GM12878 (cell line): Measurements from ENCODE around the gene FLT3LG. TPM values are rescaled to one million over a fixed set of nuclear protein-coding genes. Genes with fewer than 3 reads are reported as not detected.
A peak's percentile ranks its signal among the peaks of the same experiment; 100 is the strongest.

ENCODE experiments used
- ATAC-seq: fragments of 200-7000 bp; cut with Tn5 transposase; 3 replicates; pipeline ENCODE4 v1.9.1; 2020; ENCODE audit warnings: mild to moderate bottlenecking, moderate library complexity
- BruUV-seq: library from RNA; stranded (reverse); fragments of 400-500 nt; replicated peaks from 2 replicates; lab custom pipeline; 2021; lab: Mats Ljungman, UMichigan
- CTCF ChIA-PET: fragments of 300-600 bp; sonication (Branson Sonifier 250); formaldehyde crosslinking; extraction: SDS; loops from one replicate; lab custom pipeline; 2021; ENCODE audit warnings: inconsistent platforms; lab: Yijun Ruan, JAX
- POLR2A ChIA-PET: fragments of 350-600 bp; formaldehyde crosslinking; extraction: SDS; loops from one replicate; lab custom pipeline; 2021; ENCODE audit warnings: inconsistent platforms; lab: Charles Lee
- RAD21 ChIA-PET: fragments of 300-600 bp; sonication (Branson Sonifier 250); formaldehyde crosslinking; loops from one replicate; lab custom pipeline; 2023; ENCODE audit warnings: antibody characterized with exemption; ENCODE audit not compliant: unreplicated experiment; lab: Charles Lee
- SMC1A ChIA-PET: fragments of 300-600 bp; sonication (Branson Sonifier 250); formaldehyde crosslinking; loops from one replicate; lab custom pipeline; 2023; ENCODE audit not compliant: unreplicated experiment, uncharacterized antibody; lab: Charles Lee
- DNase-seq: peaks from one replicate; pipeline ENCODE4 v3.0.0-alpha.2; 2011; ENCODE audit warnings: low read depth, low spot score
- FAIRE-seq: peaks from 3 replicates; lab custom pipeline; 2011; peaks lifted over from hg19 to GRCh38; lab: Jason Lieb, UNC
- H2AFZ ChIP-seq: 2 replicates; pipeline ENCODE4 v1.6.0; 2011; ENCODE audit warnings: low read depth, low read length, control low read depth; ENCODE audit not compliant: control insufficient read depth
- H3K27ac ChIP-seq: 2 replicates; pipeline ENCODE4 v1.5.1; 2011; ENCODE audit warnings: control low read depth; ENCODE audit not compliant: control insufficient read depth, insufficient read depth
- H3K27me3 ChIP-seq, 2 experiments: replicated peaks in 1 of 2; 2 replicates each; pipeline versions ENCODE4 v1.6.0 to v1.6.1; 2011; ENCODE audit warnings: low read length in 1 of 2; ENCODE audit not compliant: control insufficient read depth in 2 of 2, insufficient read depth in 2 of 2
- H3K36me3 ChIP-seq, 2 experiments: 2 replicates each; pipeline ENCODE4 v1.5.1; 2011; ENCODE audit warnings: low read length in 1 of 2; ENCODE audit not compliant: control insufficient read depth in 2 of 2, insufficient read depth in 2 of 2
- H3K4me1 ChIP-seq: 2 replicates; pipeline ENCODE4 v1.6.1; 2011; ENCODE audit warnings: mild to moderate bottlenecking, low read length, moderate library complexity, mixed read lengths; ENCODE audit not compliant: control insufficient read depth, insufficient read depth
- H3K4me2 ChIP-seq: 2 replicates; pipeline ENCODE4 v1.6.0; 2011; ENCODE audit warnings: control low read depth; ENCODE audit not compliant: control insufficient read depth, insufficient read depth
- H3K4me3 ChIP-seq: fragments of 200-600 bp; sonication (generic); 2 replicates; pipeline ENCODE4 v1.5.1; 2016
- H3K79me2 ChIP-seq: 2 replicates; pipeline ENCODE4 v1.6.0; 2011; ENCODE audit warnings: low read length; ENCODE audit not compliant: control insufficient read depth, insufficient read depth
- H3K9ac ChIP-seq: 2 replicates; pipeline ENCODE4 v1.8.0; 2011; ENCODE audit warnings: low read length, control low read depth, mixed read lengths; ENCODE audit not compliant: control insufficient read depth, insufficient read depth
- H3K9me3 ChIP-seq: replicated peaks from 3 replicates; pipeline ENCODE4 v1.5.1; 2011; ENCODE audit warnings: mild to moderate bottlenecking, low read length; ENCODE audit not compliant: control insufficient read depth, insufficient read depth
- H4K20me1 ChIP-seq: 2 replicates; pipeline ENCODE4 v1.6.0; 2011; ENCODE audit not compliant: control insufficient read depth, insufficient read depth
- SUZ12 ChIP-seq: fragments of 200-600 bp; sonication (generic); IDR thresholded peaks from one replicate; pipeline ENCODE4 v1.6.1; 2018; ENCODE audit warnings: antibody characterized with exemption, mild to moderate bottlenecking; ENCODE audit not compliant: unreplicated experiment
- WGBS: methylation state at CpG from one replicate; pipeline ENCODE4 v1.1.6; 2016; ENCODE audit warnings: low lambda C conversion rate; ENCODE audit not compliant: insufficient replicate concordance, insufficient coverage; ENCODE audit errors: missing lambda C conversion rate; 5-methylcytosine and 5-hydroxymethylcytosine counted together
- in situ Hi-C: fragments of 300-500 bp; cut with MboI; formaldehyde crosslinking; loops from 9 replicates; pipeline ENCODE4 v1.14.3; 2018; ENCODE audit warnings: mixed read lengths
- intact Hi-C: fragments of 100-400 bp; cut with micrococcal nuclease; formaldehyde crosslinking; loops from one replicate; pipeline ENCODE4 v1.14.2; 2022; ENCODE audit not compliant: unreplicated experiment
- polyA plus RNA-seq, 11 experiments: library from polyadenylated mRNA; depleted of rRNA in 4 of 11; unstranded in 6 of 11; stranded (reverse) in 5 of 11; fragments of >200 nt; fragmentation: Nextera tagmentation in 4 of 11; fragmentation: Illumina TruSeq in 1 of 11; extraction: Ambion mirVana in 4 of 11; extraction: Trizol in 1 of 11; gene quantifications; 1 replicate in 1 of 11; 2 replicates in 10 of 11; pipeline versions ENCODE4 v1.2.1 to v1.2.3, GENCODE V29; 2011 to 2016; ENCODE audit warnings: inconsistent platforms in 2 of 11, missing spikeins in 2 of 11, low read depth in 1 of 11
- total RNA-seq, 4 experiments: library from RNA; depleted of rRNA in 3 of 4; stranded (reverse); fragments of >200 nt in 3 of 4; fragmentation: Illumina TruSeq in 1 of 4; extraction: Trizol in 1 of 4; gene quantifications; 2 replicates each; pipeline versions ENCODE4 v1.2.1 to v1.2.3, GENCODE V29; 2013 to 2021
- TF ChIP-seq, protein P1 (sequence below): IDR thresholded peaks from 2 replicates; pipeline ENCODE4 v1.6.1; 2011; ENCODE audit warnings: low read depth, mild to moderate bottlenecking, low read length, moderate library complexity, borderline replicate concordance; ENCODE audit errors: extremely low read depth
- TF ChIP-seq, protein P2 (sequence below): IDR thresholded peaks from 2 replicates; pipeline ENCODE4 v1.6.1; 2012; ENCODE audit warnings: low read length, inconsistent platforms

FLT3LG gene
- total and polyA plus RNA-seq, 10 of the 15 experiments (the other 5 are each of a cell fraction or from before 2014, with no cell fraction given), result 0.68 to 13.1 (median 4.3) TPM

DNA sequence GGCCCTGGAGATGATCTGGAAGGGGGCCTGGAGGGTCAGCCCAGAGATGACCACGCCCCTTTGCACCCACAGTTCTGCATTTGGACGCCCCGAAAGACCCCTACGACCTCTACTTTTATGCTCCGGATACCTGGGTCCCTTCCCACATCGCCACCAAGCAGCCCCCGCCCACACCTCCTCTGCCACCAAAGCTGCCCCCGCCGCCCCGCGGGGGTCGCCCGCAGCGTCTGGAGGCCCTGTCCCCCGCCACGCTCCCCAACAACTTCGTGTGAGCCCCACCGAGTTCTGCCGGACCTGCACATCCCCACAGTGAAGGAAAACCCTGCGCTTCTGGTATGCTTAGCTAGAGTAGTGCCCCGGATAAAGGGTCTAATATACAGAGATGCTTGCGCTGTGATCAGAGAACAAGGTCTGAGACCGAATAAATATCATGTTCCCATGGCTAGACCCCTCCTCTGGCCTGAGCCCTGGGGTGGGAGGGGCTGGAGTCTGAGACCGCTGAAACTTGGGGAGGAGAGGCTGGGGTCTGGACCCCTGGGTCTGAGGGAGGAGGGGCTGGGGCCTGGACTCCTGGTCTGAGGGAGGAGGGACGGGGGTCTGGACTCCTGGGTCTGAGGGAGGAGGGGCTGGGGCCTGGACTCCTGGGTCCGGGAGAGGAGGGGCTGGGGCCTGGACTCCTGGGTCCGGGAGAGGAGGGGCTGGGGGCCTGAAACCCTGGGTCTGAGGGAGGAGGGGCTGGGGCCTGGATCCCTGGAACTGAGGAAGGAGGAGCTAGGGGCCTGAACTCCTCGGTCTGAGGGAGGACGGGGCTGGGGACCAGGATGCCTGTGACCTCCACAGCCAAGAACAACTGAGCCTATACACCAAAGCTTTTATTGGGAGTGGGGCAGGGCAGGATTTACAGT is 45.2 kb upstream of the FLT3LG start:
- no peaks in the 10 kb centered on the region; the same call in 1 of the 2 replicates for H3K4me1 ChIP-seq
- CTCF ChIA-PET, result interaction anchor here (0.6 to 1.7 kb wide), 9 partner anchors 9 to 113 kb away, joined by 3 to 8 read pairs (median 3); no protein-coding TSS in a partner anchor

More for the DNA sequence above, 45.2 kb upstream of the FLT3LG start:
- Histone ChIP-seq H3K9me3 (no peaks in the 10 kb centered on the region), H3K79me2 (no peaks in the 10 kb centered on the region), H4K20me1 (no peaks in the 10 kb centered on the region), H3K9ac (no peak overlapping the region), H3K4me3 (no peak overlapping the region), H3K4me2 (no peak overlapping the region), H3K27ac (no peak overlapping the region), H3K27me3 (peaks cover 12 to 24% of the 10 kb centered on the region in 2 experiments), H3K36me3 (no peaks in the 10 kb centered on the region), H2AFZ (no peak overlapping the region)
- intact Hi-C loops (no loop called here), in situ Hi-C loops (no loop called here)
- no TSS peak for BruUV-seq
- no peak for ATAC-seq
- TF ChIP-seq, protein P1, sequence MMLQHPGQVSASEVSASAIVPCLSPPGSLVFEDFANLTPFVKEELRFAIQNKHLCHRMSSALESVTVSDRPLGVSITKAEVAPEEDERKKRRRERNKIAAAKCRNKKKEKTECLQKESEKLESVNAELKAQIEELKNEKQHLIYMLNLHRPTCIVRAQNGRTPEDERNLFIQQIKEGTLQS, result no peak
- TF ChIP-seq, protein P2, sequence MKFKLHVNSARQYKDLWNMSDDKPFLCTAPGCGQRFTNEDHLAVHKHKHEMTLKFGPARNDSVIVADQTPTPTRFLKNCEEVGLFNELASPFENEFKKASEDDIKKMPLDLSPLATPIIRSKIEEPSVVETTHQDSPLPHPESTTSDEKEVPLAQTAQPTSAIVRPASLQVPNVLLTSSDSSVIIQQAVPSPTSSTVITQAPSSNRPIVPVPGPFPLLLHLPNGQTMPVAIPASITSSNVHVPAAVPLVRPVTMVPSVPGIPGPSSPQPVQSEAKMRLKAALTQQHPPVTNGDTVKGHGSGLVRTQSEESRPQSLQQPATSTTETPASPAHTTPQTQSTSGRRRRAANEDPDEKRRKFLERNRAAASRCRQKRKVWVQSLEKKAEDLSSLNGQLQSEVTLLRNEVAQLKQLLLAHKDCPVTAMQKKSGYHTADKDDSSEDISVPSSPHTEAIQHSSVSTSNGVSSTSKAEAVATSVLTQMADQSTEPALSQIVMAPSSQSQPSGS, result no peak
- peak; percentile 6 for TF ChIP-seq SUZ12
- ChIA-PET SMC1A (interaction anchor here (0.8 to 1.5 kb wide), 4 partner anchors 12 to 202 kb away, joined by 3 to 9 read pairs (median 4); no protein-coding TSS in a partner anchor), RAD21 (no interaction called here), POLR2A (interaction anchor here (0.6 kb wide), 1 partner anchor 160 kb away, joined by 3 read pairs; no protein-coding TSS in a partner anchor)
- 14% methylated on average over 23 of the region's 29 CpGs for WGBS
- FAIRE-seq, result no peak
- no peak for DNase-seq
